GM23248 (cell line): ENCODE measurements around the gene WFDC1.

ENCODE experiments used
- EZH2 ChIP-seq: fragments of 200-600 bp; sonication (generic); IDR thresholded peaks from 2 replicates; pipeline ENCODE4 v1.6.1; 2018; ENCODE audit warnings: antibody characterized with exemption, mild to moderate bottlenecking; ENCODE audit not compliant: insufficient read depth, poor library complexity, severe bottlenecking
- EZH2phosphoT487 ChIP-seq: fragments of 200-600 bp; sonication (generic); IDR thresholded peaks from 2 replicates; pipeline ENCODE4 v1.6.1; 2018; ENCODE audit warnings: antibody characterized with exemption, moderate library complexity, mild to moderate bottlenecking, low read depth; ENCODE audit not compliant: insufficient read depth

- no peak for TF ChIP-seq EZH2
- TF ChIP-seq EZH2phosphoT487 = no peak
Observed at GRCh38 chr16:84358601-84359295, 64.1 kb downstream of the WFDC1 start.
